Measurements from ENCODE around the gene LIPK.

GRCh38 chr10:88731296-88731695 is 25.2 kb downstream of the LIPK start:
- no peak for TF ChIP-seq CTCF (IDR thresholded peaks at IDR 0.05)
- TF ChIP-seq POLR2A (IDR thresholded peaks at IDR 0.05): no peak
- TF ChIP-seq POLR2AphosphoS5 (IDR thresholded peaks at IDR 0.05): no peak

Measured in gastroesophageal sphincter (tissue), 3 donors.